ENCODE data around the gene SPRED3. TPM values are rescaled to one million over a fixed set of nuclear protein-coding genes. Genes with fewer than 3 reads are reported as not detected.

SPRED3 gene
- total RNA-seq, 6 experiments from 2014 or later, result 0.12 to 0.37 (median 0.22) TPM; not detected in 2

- Histone ChIP-seq H3K4me1 (no peaks in the 10 kb centered on the region), H3K9me3 (no peaks in the 10 kb centered on the region), H3K4me3 (no peak overlapping the region), H3K27ac (no peak overlapping the region), H3K36me3 (no peaks in the 10 kb centered on the region), H3K27me3 (no peaks in the 10 kb centered on the region)
- TF ChIP-seq POLR2A (IDR thresholded peaks at IDR 0.05), result no peak
- TF ChIP-seq, protein P1, sequence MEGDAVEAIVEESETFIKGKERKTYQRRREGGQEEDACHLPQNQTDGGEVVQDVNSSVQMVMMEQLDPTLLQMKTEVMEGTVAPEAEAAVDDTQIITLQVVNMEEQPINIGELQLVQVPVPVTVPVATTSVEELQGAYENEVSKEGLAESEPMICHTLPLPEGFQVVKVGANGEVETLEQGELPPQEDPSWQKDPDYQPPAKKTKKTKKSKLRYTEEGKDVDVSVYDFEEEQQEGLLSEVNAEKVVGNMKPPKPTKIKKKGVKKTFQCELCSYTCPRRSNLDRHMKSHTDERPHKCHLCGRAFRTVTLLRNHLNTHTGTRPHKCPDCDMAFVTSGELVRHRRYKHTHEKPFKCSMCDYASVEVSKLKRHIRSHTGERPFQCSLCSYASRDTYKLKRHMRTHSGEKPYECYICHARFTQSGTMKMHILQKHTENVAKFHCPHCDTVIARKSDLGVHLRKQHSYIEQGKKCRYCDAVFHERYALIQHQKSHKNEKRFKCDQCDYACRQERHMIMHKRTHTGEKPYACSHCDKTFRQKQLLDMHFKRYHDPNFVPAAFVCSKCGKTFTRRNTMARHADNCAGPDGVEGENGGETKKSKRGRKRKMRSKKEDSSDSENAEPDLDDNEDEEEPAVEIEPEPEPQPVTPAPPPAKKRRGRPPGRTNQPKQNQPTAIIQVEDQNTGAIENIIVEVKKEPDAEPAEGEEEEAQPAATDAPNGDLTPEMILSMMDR (IDR thresholded peaks at IDR 0.05), result no peak
- intact Hi-C loops (cut with DNase I), result no loop called here
- DNase-seq (no peak), ATAC-seq (no peak)
- WGBS (ENCODE audit: insufficient coverage, low coverage, low lambda C conversion rate, missing lambda C conversion rate), result 45% methylated on average over 7 of the region's 7 CpGs
Observed at GRCh38 chr19:38441657-38442348, 53.3 kb downstream of the SPRED3 start.

- DNase-seq, result no peak
- H3K36me3 ChIP-seq, result no peaks in the 10 kb centered on the region
- H3K27ac ChIP-seq, result no peak overlapping the region
- intact Hi-C loops (cut with DNase I), result no loop called here
- no peaks in the 10 kb centered on the region for H3K9me3 ChIP-seq
- H3K4me1 ChIP-seq, result no peaks in the 10 kb centered on the region
- H3K27me3 ChIP-seq, result no peaks in the 10 kb centered on the region
- H3K4me3 ChIP-seq, result no peak overlapping the region
- ATAC-seq, result peak in 1 of 4 donors; percentile 6
- TF ChIP-seq POLR2A (IDR thresholded peaks at IDR 0.05), result no peak
- TF ChIP-seq, protein P1 (IDR thresholded peaks at IDR 0.05), result no peak
- 68% methylated on average over 5 of the region's 9 CpGs for WGBS (ENCODE audit: insufficient coverage, low coverage, low lambda C conversion rate, missing lambda C conversion rate)
Observed at GRCh38 chr19:38442736-38443135, 54.2 kb downstream of the SPRED3 start.

- Histone ChIP-seq H3K27ac (no peak overlapping the region), H3K4me3 (no peak overlapping the region), H3K4me1 (no peaks in the 10 kb centered on the region), H3K27me3 (no peaks in the 10 kb centered on the region), H3K36me3 (no peaks in the 10 kb centered on the region), H3K9me3 (no peaks in the 10 kb centered on the region)
- TF ChIP-seq, protein P1 (IDR thresholded peaks at IDR 0.05), result no peak
- no peak for TF ChIP-seq POLR2A (IDR thresholded peaks at IDR 0.05)
- WGBS (ENCODE audit: insufficient coverage, low coverage, low lambda C conversion rate, missing lambda C conversion rate), result 80% methylated on average over 8 of the region's 15 CpGs
- intact Hi-C loops (cut with DNase I), result no loop called here
- no peak for ATAC-seq
- DNase-seq, result no peak
Observed at GRCh38 chr19:38443458-38443999, 55.0 kb downstream of the SPRED3 start.

DNA sequence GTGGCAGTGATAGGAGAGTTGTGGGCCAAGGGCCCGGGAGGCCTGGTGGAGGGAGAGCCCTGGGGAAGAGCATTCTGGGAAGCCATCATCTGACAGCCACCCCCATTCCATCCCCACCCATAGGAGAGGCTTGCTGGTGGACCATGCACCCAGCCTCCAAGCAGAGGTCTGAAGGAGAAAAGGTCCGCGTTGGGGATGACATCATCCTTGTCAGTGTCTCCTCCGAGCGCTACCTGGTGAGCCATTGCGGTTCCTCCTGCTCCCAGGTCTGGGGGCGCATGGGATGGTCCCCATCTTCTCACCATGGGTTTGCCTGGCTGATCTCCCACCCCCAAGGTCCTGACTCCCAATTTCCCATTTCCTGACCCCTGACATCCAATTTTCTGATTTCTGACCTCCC lies 55.5 kb downstream of the SPRED3 start:
- H3K4me1 ChIP-seq, result no peaks in the 10 kb centered on the region
- H3K27me3 ChIP-seq, result no peaks in the 10 kb centered on the region
- no peak for TF ChIP-seq POLR2A (IDR thresholded peaks at IDR 0.05)
- TF ChIP-seq, protein P1 (IDR thresholded peaks at IDR 0.05), result no peak
- no peak overlapping the region for H3K27ac ChIP-seq
- H3K9me3 ChIP-seq, result no peaks in the 10 kb centered on the region
- intact Hi-C loops (cut with DNase I), result no loop called here
- ATAC-seq (no peak), DNase-seq (no peak)
- 37% methylated on average over 2 of the region's 7 CpGs for WGBS (ENCODE audit: insufficient coverage, low coverage, low lambda C conversion rate, missing lambda C conversion rate)
- no peaks in the 10 kb centered on the region for H3K36me3 ChIP-seq
- no peak overlapping the region for H3K4me3 ChIP-seq
